PC-9 (cell line): ENCODE results near the gene GUK1. TPM values are rescaled to one million over a fixed set of nuclear protein-coding genes. Genes with fewer than 3 reads are reported as not detected.

Source experiments
- BruUV-seq: library from RNA; stranded (reverse); fragments of 400-500 nt; replicated peaks from 2 replicates; lab custom pipeline; 2021; lab: Mats Ljungman, UMichigan
- CTCF ChIA-PET: fragments of 300-600 bp; sonication (Branson Sonifier 250); formaldehyde crosslinking; loops from one replicate; lab custom pipeline; 2022; ENCODE audit warnings: antibody characterized with exemption; lab: Charles Lee
- POLR2A ChIA-PET: fragments of 300-600 bp; sonication (Branson Sonifier 250); formaldehyde crosslinking; loops from one replicate; lab custom pipeline; 2022; ENCODE audit warnings: antibody characterized with exemption; ENCODE audit not compliant: unreplicated experiment; lab: Charles Lee
- DNase-seq, 2 experiments: peaks; one replicate each; pipeline versions ENCODE4 v3.0.0 to v3.0.0-alpha.2; 2015 to 2022; ENCODE audit warnings: mixed read lengths in 1 of 2
- H2AFZ ChIP-seq: fragments of 200-600 bp; sonication (generic); 2 replicates; pipeline ENCODE4 v1.8.1; 2017; ENCODE audit warnings: antibody characterized with exemption
- H3F3A ChIP-seq: fragments of 200-600 bp; sonication (generic); 2 replicates; pipeline ENCODE4 v1.8.1; 2017; ENCODE audit warnings: antibody characterized with exemption, mild to moderate bottlenecking, low read depth; ENCODE audit not compliant: insufficient read depth
- H3K27ac ChIP-seq: fragments of 200-600 bp; sonication (generic); 2 replicates; pipeline ENCODE4 v1.6.1; 2016; ENCODE audit warnings: mixed run types
- H3K27me3 ChIP-seq: fragments of 200-600 bp; sonication (generic); 2 replicates; pipeline ENCODE4 v1.6.1; 2016; ENCODE audit warnings: low read depth, mixed run types; ENCODE audit not compliant: insufficient read depth
- H3K36me3 ChIP-seq: fragments of 200-600 bp; sonication (generic); 2 replicates; pipeline ENCODE4 v1.6.1; 2016; ENCODE audit warnings: low read depth, mixed run types
- H3K4me1 ChIP-seq: fragments of 200-600 bp; sonication (generic); replicated peaks from 2 replicates; pipeline ENCODE4 v1.6.1; 2016; ENCODE audit warnings: mixed run types; ENCODE audit not compliant: insufficient read depth
- H3K4me2 ChIP-seq: fragments of 200-600 bp; sonication (generic); 2 replicates; pipeline ENCODE4 v1.6.1; 2017; ENCODE audit warnings: mixed run types
- H3K4me3 ChIP-seq: fragments of 200-600 bp; sonication (generic); 2 replicates; pipeline ENCODE4 v1.6.1; 2016; ENCODE audit warnings: mixed run types
- H3K79me2 ChIP-seq: fragments of 200-600 bp; sonication (generic); 2 replicates; pipeline ENCODE4 v1.6.1; 2017; ENCODE audit warnings: low read depth, mixed run types
- H3K9me2 ChIP-seq: fragments of 200-600 bp; sonication (generic); 2 replicates; pipeline ENCODE4 v1.8.1; 2017; ENCODE audit warnings: mild to moderate bottlenecking; ENCODE audit not compliant: insufficient read depth
- H3K9me3 ChIP-seq: fragments of 200-600 bp; sonication (generic); 2 replicates; pipeline ENCODE4 v1.8.1; 2016; ENCODE audit warnings: low read depth; ENCODE audit not compliant: insufficient read depth
- H4K20me1 ChIP-seq: fragments of 200-600 bp; sonication (generic); 2 replicates; pipeline ENCODE4 v1.8.1; 2017; ENCODE audit not compliant: insufficient read depth
- CTCF ChIP-seq: fragments of 200-600 bp; sonication (generic); conservative IDR thresholded peaks from 2 replicates; pipeline ENCODE4 v1.6.1; 2017; ENCODE audit warnings: mixed run types, antibody characterized with exemption, mild to moderate bottlenecking, moderate library complexity
- EZH2 ChIP-seq: fragments of 200-600 bp; sonication (generic); IDR thresholded peaks from 2 replicates; pipeline ENCODE4 v1.8.0; 2017; ENCODE audit warnings: antibody characterized with exemption, low read depth
- intact Hi-C: fragments of 100-400 bp; cut with micrococcal nuclease; formaldehyde crosslinking; loops from one replicate; pipeline ENCODE4 v1.10.0; 2022; ENCODE audit not compliant: unreplicated experiment
- total RNA-seq: library from RNA; stranded (reverse); gene quantifications from 2 replicates; pipeline ENCODE4 v1.2.3, GENCODE V29; 2021

The GUK1 gene
- total RNA-seq, 1 experiment from 2014 or later: 239 TPM

DNA sequence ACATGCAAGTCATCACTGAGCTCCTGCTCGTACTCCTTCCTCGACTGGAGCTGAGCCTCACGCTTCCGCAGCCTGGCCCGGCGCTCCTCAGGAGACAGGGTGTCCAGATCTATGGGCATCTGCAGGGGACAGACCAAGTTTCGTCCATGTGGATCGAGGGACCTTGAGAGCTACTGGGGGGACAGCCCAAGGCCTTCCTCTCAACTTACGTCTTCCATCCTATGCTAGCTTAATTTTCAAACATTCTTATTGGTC is 33.4 kb upstream of the GUK1 start:
- Histone ChIP-seq H3K27ac (no peak overlapping the region), H4K20me1 (no peaks in the 10 kb centered on the region), H3K27me3 (no peaks in the 10 kb centered on the region), H3F3A (peaks cover 11% of the 10 kb centered on the region; the same call in 1 of the 2 replicates), H3K79me2 (peaks cover 14% of the 10 kb centered on the region), H3K36me3 (0 out of 2 replicates have a peak, but pooled peaks cover 4% of the 10 kb centered on the region), H3K4me2 (no peak overlapping the region), H3K4me3 (no peak overlapping the region), H3K4me1 (peaks cover 11% of the 10 kb centered on the region), H3K9me2 (no peaks in the 10 kb centered on the region), H2AFZ (no peak overlapping the region), H3K9me3 (no peaks in the 10 kb centered on the region)
- CTCF ChIA-PET: interaction anchor here (0.6 kb wide), 2 partner anchors 357 to 1148 kb away, joined by 3 to 4 read pairs; no protein-coding TSS in a partner anchor
- no TSS peak for BruUV-seq
- intact Hi-C loops: no loop called here
- POLR2A ChIA-PET: interaction anchor here (0.6 kb wide), 1 partner anchor 25 kb away, joined by 5 read pairs; the partner anchor contains the start of gene ARF1
- TF ChIP-seq CTCF (no peak), EZH2 (no peak)
- DNase-seq: no peak

DNA sequence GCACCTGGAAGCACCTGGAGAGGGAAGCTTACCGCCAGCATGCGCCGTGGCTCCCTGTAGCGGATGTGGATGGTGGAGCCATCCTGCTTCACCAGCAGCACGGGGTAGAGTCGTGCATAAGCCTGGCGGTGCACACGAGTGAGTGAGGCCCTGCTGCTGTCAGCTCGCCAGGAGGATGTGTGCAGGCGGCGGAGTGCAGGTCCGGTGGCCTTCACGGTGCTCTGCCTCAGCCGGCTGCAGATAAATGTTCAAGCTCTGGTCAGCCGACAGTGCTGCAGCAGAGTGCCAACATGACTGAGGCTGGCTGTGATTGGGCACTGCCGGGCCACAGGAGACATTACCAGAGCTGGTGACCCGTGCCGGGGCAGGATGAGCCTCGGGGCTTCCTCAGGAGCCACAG is 32.4 kb upstream of the GUK1 start:
- Histone ChIP-seq H4K20me1 (no peaks in the 10 kb centered on the region), H3K4me2 (no peak overlapping the region), H3K4me3 (no peak overlapping the region), H2AFZ (no peak overlapping the region), H3K27ac (no peak overlapping the region), H3K79me2 (peaks cover 14% of the 10 kb centered on the region), H3F3A (peaks cover 9% of the 10 kb centered on the region; the same call in 1 of the 2 replicates), H3K27me3 (no peaks in the 10 kb centered on the region), H3K9me3 (no peaks in the 10 kb centered on the region), H3K4me1 (peaks cover 11% of the 10 kb centered on the region), H3K9me2 (no peaks in the 10 kb centered on the region), H3K36me3 (0 out of 2 replicates have a peak, but pooled peaks cover 4% of the 10 kb centered on the region)
- ChIA-PET POLR2A (no interaction called here), CTCF (no interaction called here)
- TF ChIP-seq EZH2 (no peak), CTCF (no peak)
- DNase-seq: no peak
- BruUV-seq: no TSS peak
- intact Hi-C loops: no loop called here

DNA sequence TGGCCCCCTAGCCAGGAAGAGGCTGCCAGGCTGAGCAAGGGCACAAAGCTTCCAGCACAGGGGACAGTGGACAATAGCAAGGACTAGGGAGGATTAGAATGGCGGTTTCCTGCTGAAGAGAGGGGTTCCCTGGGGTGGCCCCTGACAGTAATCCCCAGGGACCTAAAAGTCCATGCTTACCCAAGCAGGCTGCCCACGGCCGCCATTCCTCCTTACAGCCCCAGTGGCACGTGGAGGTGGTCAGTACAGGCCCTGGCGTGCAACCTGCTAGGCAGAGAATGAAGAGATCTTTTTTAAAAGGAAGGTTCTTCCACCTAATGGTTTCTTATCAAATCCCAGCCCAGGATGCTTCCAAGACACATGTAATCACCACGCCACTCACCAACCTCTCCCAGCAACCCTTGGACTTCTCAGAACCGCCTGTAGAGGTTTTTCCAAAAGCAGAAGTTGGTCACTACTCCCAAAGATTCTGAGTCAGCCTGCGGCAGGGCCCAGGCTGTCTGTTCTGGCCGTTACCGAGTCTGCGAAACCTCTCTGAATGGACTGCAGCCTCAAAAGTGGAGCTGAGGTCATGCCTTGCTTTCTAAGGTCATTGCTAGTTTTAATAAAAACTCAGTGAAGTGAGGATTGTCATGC is 31.9 kb upstream of the GUK1 start:
- Histone ChIP-seq H2AFZ (peak overlapping the region; percentile 96; the same call in 1 of the 2 replicates), H3K4me1 (peaks cover 11% of the 10 kb centered on the region), H4K20me1 (no peaks in the 10 kb centered on the region), H3F3A (peaks cover 9% of the 10 kb centered on the region; the same call in 1 of the 2 replicates), H3K4me3 (peak overlapping the region; percentile 97), H3K27me3 (no peaks in the 10 kb centered on the region), H3K79me2 (peaks cover 14% of the 10 kb centered on the region), H3K27ac (no peak overlapping the region), H3K9me2 (no peaks in the 10 kb centered on the region), H3K9me3 (no peaks in the 10 kb centered on the region), H3K4me2 (peak overlapping the region; percentile 99), H3K36me3 (0 out of 2 replicates have a peak, but pooled peaks cover 4% of the 10 kb centered on the region)
- ChIA-PET CTCF (no interaction called here), POLR2A (no interaction called here)
- no TSS peak for BruUV-seq
- no peak for TF ChIP-seq EZH2
- TF ChIP-seq CTCF: no peak
- DNase-seq: no peak
- intact Hi-C loops: no loop called here
